Measurements from ENCODE around the gene CIP2A.

Gene CIP2A

DNA sequence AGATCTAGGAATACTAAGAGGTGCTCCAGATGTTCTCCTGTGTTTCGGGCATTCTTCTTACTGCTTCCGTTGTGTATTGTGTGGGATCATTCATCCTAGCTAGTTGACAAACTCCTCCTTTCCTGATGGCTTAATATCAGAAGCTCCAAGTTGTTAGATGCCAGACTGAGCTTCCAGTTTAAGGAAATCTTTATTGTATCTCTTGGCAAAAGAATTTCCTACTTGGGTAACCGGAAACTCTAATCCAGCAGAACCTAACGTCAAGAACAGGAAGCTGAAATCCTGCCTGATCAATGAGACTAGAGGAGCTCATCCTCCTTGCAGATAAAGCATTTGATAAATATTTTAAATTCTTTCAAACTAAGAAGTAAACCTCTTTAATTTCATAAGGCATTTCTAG is 51.2 kb downstream of the CIP2A start:
- H3K23ac ChIP-seq (ENCODE audit: low read length in 2 of 2), result no peak overlapping the region
- H4K91ac ChIP-seq (ENCODE audit: low read length), result no peak overlapping the region
- no peak overlapping the region for H4K8ac ChIP-seq (ENCODE audit: low read length)
- H3K79me1 ChIP-seq (replicated peaks; ENCODE audit: low read length, poor library complexity, severe bottlenecking), result no peaks in the 10 kb centered on the region
- H2BK15ac ChIP-seq (ENCODE audit: low read depth, poor library complexity, severe bottlenecking), result no peak overlapping the region
- H3K9me3 ChIP-seq (ENCODE audit: control insufficient read depth, low read length), result no peaks in the 10 kb centered on the region
- H3K18ac ChIP-seq (ENCODE audit: low read depth in 1 of 2, low read length in 2 of 2), result no peak overlapping the region
- no peak overlapping the region for H3K4me3 ChIP-seq (ENCODE audit: insufficient read depth in 1 of 2, low read depth in 1 of 2, low read length in 2 of 2)
- H3K27me3 ChIP-seq (ENCODE audit: control insufficient read depth in 1 of 2, insufficient read depth in 1 of 2, low read length in 2 of 2), result no peaks in the 10 kb centered on the region
- H3K9ac ChIP-seq (ENCODE audit: low read length), result no peak overlapping the region
- no peak overlapping the region for H3K27ac ChIP-seq (ENCODE audit: low read length, poor library complexity, severe bottlenecking)
- H2AK5ac ChIP-seq (ENCODE audit: low read length, severe bottlenecking), result no peak overlapping the region
- H3K4ac ChIP-seq (ENCODE audit: low read depth in 1 of 2, low read length in 2 of 2), result no peak overlapping the region
- H2BK12ac ChIP-seq (ENCODE audit: low read length in 2 of 2), result no peak overlapping the region
- no peak overlapping the region for H3K14ac ChIP-seq (ENCODE audit: low read length in 2 of 2)
- H2AFZ ChIP-seq (ENCODE audit: low read depth, low read length), result no peak overlapping the region
- no peak overlapping the region for H2BK5ac ChIP-seq (ENCODE audit: low read depth, low read length, poor library complexity, severe bottlenecking)
- 93% methylated on average over 4 of the region's 4 CpGs for WGBS
- H3K36me3 ChIP-seq (ENCODE audit: control insufficient read depth in 1 of 2, insufficient read depth in 2 of 2, low read depth in 1 of 2, low read length in 2 of 2), result peaks cover 0 to 4% of the 10 kb centered on the region in 2 experiments
- no peak overlapping the region for H3K4me2 ChIP-seq (ENCODE audit: low read length, poor library complexity, severe bottlenecking)
- no peaks in the 10 kb centered on the region for H3K4me1 ChIP-seq (ENCODE audit: control insufficient read depth, insufficient read depth, low read depth, low read length)
- DNase-seq, result no peak
- H2BK120ac ChIP-seq (ENCODE audit: low read depth, low read length), result no peak overlapping the region

DNA sequence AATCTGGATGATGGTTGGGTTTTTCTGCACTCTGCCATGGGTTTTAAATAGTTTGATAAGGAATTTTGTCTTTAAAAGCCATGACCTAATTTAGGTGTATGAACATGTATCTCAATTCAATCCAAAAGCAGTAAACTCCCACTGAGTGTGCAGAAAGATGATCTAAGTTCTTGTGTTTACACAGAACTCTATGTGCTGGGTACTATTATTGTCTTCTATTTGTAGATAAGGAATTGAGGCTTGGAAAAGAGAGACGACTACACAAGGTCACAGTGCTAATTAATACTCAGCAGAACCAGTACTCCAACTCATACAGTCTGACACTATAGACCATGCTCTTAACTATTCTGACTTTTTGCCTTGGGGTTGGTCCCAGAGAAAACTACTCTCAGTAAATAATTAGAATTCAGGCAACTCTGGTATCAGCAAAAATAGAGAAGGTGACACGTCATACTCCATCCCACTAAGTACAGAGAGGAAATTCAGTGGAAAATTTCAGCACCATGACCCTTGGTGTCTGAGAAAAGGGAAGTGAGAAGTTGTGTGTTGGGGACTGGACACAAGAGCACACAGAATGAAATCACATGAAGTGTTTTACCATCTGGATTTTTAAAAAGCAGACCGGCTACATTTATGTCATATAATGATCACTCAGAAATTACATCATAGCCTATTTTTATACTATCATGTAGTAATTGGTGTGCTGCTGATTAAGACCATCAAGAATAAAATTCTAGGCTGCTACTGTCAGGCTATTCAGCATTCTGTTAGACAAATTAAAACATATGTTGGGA is 60.6 kb downstream of the CIP2A start:
- DNase-seq, result peak; percentile 24
- no peak overlapping the region for H2BK12ac ChIP-seq (ENCODE audit: low read length in 2 of 2)
- H3K14ac ChIP-seq (ENCODE audit: low read length in 2 of 2), result no peak overlapping the region
- H3K27ac ChIP-seq (ENCODE audit: low read length, poor library complexity, severe bottlenecking), result no peak overlapping the region
- no peak overlapping the region for H3K4ac ChIP-seq (ENCODE audit: low read depth in 1 of 2, low read length in 2 of 2)
- no peak overlapping the region for H3K23ac ChIP-seq (ENCODE audit: low read length in 2 of 2)
- H3K4me1 ChIP-seq (ENCODE audit: control insufficient read depth, insufficient read depth, low read depth, low read length), result no peaks in the 10 kb centered on the region
- H3K36me3 ChIP-seq (ENCODE audit: control insufficient read depth in 1 of 2, insufficient read depth in 2 of 2, low read depth in 1 of 2, low read length in 2 of 2), result no peaks in the 10 kb centered on the region
- no peak overlapping the region for H3K4me2 ChIP-seq (ENCODE audit: low read length, poor library complexity, severe bottlenecking)
- no peak overlapping the region for H4K91ac ChIP-seq (ENCODE audit: low read length)
- H2BK15ac ChIP-seq (ENCODE audit: low read depth, poor library complexity, severe bottlenecking), result no peak overlapping the region
- no CpG with 5 or more reads among the region's 3 CpGs for WGBS
- H4K8ac ChIP-seq (ENCODE audit: low read length), result no peak overlapping the region
- H3K27me3 ChIP-seq (ENCODE audit: control insufficient read depth in 1 of 2, insufficient read depth in 1 of 2, low read length in 2 of 2), result no peaks in the 10 kb centered on the region
- no peaks in the 10 kb centered on the region for H3K79me1 ChIP-seq (replicated peaks; ENCODE audit: low read length, poor library complexity, severe bottlenecking)
- no peak overlapping the region for H3K18ac ChIP-seq (ENCODE audit: low read depth in 1 of 2, low read length in 2 of 2)
- H2AK5ac ChIP-seq (ENCODE audit: low read length, severe bottlenecking), result no peak overlapping the region
- no peak overlapping the region for H2AFZ ChIP-seq (ENCODE audit: low read depth, low read length)
- H3K4me3 ChIP-seq (ENCODE audit: insufficient read depth in 1 of 2, low read depth in 1 of 2, low read length in 2 of 2), result no peak overlapping the region
- H3K9ac ChIP-seq (ENCODE audit: low read length), result no peak overlapping the region
- no peaks in the 10 kb centered on the region for H3K9me3 ChIP-seq (ENCODE audit: control insufficient read depth, low read length)
- H2BK120ac ChIP-seq (ENCODE audit: low read depth, low read length), result no peak overlapping the region
- H2BK5ac ChIP-seq (ENCODE audit: low read depth, low read length, poor library complexity, severe bottlenecking), result no peak overlapping the region

DNA sequence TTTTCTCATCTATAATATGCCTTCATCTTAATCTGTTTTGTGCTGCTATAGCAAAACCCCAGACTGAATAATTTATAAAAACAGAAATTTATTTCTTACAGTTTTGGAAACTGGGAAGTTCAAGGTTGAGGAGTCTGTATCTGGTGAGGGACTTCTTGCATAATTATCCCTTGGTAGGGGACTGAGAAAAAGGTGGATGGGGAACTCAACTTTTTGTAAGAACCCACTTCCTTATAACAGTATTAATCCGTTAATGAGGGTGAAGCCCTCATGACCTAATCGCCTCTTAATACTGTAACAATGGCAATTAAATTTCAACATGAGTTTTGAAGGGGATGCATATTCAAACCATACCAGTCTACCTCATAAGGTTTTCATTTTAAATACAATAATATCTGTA is 61.4 kb downstream of the CIP2A start:
- Histone ChIP-seq H3K27ac (ENCODE audit: low read length, poor library complexity, severe bottlenecking) (no peak overlapping the region), H3K14ac (ENCODE audit: low read length in 2 of 2) (no peak overlapping the region)
- no CpG with 5 or more reads among the region's 2 CpGs for WGBS

DNA sequence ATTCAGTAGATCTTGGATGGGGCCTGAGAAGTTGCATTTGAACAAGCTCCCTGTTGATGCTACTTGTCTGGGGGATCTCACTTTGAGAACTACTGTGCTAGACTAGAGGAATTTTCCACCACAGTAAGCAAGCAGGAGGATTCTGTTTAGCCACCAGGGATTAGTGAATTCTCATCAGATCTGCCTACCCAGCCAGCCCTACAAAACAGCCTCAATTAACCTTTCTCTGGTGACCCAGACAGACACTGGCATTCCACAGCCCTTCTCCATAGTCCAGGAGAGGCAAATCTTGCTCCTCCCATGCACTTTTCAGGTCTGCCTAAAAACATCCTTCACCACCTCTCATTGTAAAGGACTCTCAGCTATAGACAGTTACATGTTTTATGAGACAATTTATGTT is 62.1 kb downstream of the CIP2A start:
- no peak overlapping the region for H3K14ac ChIP-seq (ENCODE audit: low read length in 2 of 2)
- DNase-seq, result peak; percentile 19
- H2BK15ac ChIP-seq (ENCODE audit: low read depth, poor library complexity, severe bottlenecking), result no peak overlapping the region
- H3K9ac ChIP-seq (ENCODE audit: low read length), result no peak overlapping the region
- no peak overlapping the region for H3K4me2 ChIP-seq (ENCODE audit: low read length, poor library complexity, severe bottlenecking)
- no peaks in the 10 kb centered on the region for H3K4me1 ChIP-seq (ENCODE audit: control insufficient read depth, insufficient read depth, low read depth, low read length)
- no peak overlapping the region for H3K4ac ChIP-seq (ENCODE audit: low read depth in 1 of 2, low read length in 2 of 2)
- H3K23ac ChIP-seq (ENCODE audit: low read length in 2 of 2), result no peak overlapping the region
- H2AFZ ChIP-seq (ENCODE audit: low read depth, low read length), result no peak overlapping the region
- no peaks in the 10 kb centered on the region for H3K36me3 ChIP-seq (ENCODE audit: control insufficient read depth in 1 of 2, insufficient read depth in 2 of 2, low read depth in 1 of 2, low read length in 2 of 2)
- no peaks in the 10 kb centered on the region for H3K79me1 ChIP-seq (replicated peaks; ENCODE audit: low read length, poor library complexity, severe bottlenecking)
- H3K27me3 ChIP-seq (ENCODE audit: control insufficient read depth in 1 of 2, insufficient read depth in 1 of 2, low read length in 2 of 2), result no peaks in the 10 kb centered on the region
- no peak overlapping the region for H2BK120ac ChIP-seq (ENCODE audit: low read depth, low read length)
- H3K18ac ChIP-seq (ENCODE audit: low read depth in 1 of 2, low read length in 2 of 2), result no peak overlapping the region
- no peak overlapping the region for H3K4me3 ChIP-seq (ENCODE audit: insufficient read depth in 1 of 2, low read depth in 1 of 2, low read length in 2 of 2)
- H2AK5ac ChIP-seq (ENCODE audit: low read length, severe bottlenecking), result no peak overlapping the region
- no peak overlapping the region for H4K91ac ChIP-seq (ENCODE audit: low read length)
- no peak overlapping the region for H2BK5ac ChIP-seq (ENCODE audit: low read depth, low read length, poor library complexity, severe bottlenecking)
- no peaks in the 10 kb centered on the region for H3K9me3 ChIP-seq (ENCODE audit: control insufficient read depth, low read length)
- no peak overlapping the region for H4K8ac ChIP-seq (ENCODE audit: low read length)
- no peak overlapping the region for H3K27ac ChIP-seq (ENCODE audit: low read length, poor library complexity, severe bottlenecking)
- no peak overlapping the region for H2BK12ac ChIP-seq (ENCODE audit: low read length in 2 of 2)

More for the DNA sequence above, 61.4 kb downstream of the CIP2A start:
- no peak for DNase-seq
- no peaks in the 10 kb centered on the region for H3K36me3 ChIP-seq (ENCODE audit: control insufficient read depth in 1 of 2, insufficient read depth in 2 of 2, low read depth in 1 of 2, low read length in 2 of 2)
- H3K23ac ChIP-seq (ENCODE audit: low read length in 2 of 2), result no peak overlapping the region
- no peak overlapping the region for H2AK5ac ChIP-seq (ENCODE audit: low read length, severe bottlenecking)
- H2BK5ac ChIP-seq (ENCODE audit: low read depth, low read length, poor library complexity, severe bottlenecking), result no peak overlapping the region
- no peaks in the 10 kb centered on the region for H3K27me3 ChIP-seq (ENCODE audit: control insufficient read depth in 1 of 2, insufficient read depth in 1 of 2, low read length in 2 of 2)
- no peak overlapping the region for H4K91ac ChIP-seq (ENCODE audit: low read length)
- no peak overlapping the region for H3K9ac ChIP-seq (ENCODE audit: low read length)
- H3K9me3 ChIP-seq (ENCODE audit: control insufficient read depth, low read length), result no peaks in the 10 kb centered on the region
- no peak overlapping the region for H3K4me2 ChIP-seq (ENCODE audit: low read length, poor library complexity, severe bottlenecking)
- H2BK15ac ChIP-seq (ENCODE audit: low read depth, poor library complexity, severe bottlenecking), result no peak overlapping the region
- H3K79me1 ChIP-seq (replicated peaks; ENCODE audit: low read length, poor library complexity, severe bottlenecking), result no peaks in the 10 kb centered on the region
- no peak overlapping the region for H3K18ac ChIP-seq (ENCODE audit: low read depth in 1 of 2, low read length in 2 of 2)
- H3K4me3 ChIP-seq (ENCODE audit: insufficient read depth in 1 of 2, low read depth in 1 of 2, low read length in 2 of 2), result no peak overlapping the region
- no peak overlapping the region for H4K8ac ChIP-seq (ENCODE audit: low read length)
- H2BK120ac ChIP-seq (ENCODE audit: low read depth, low read length), result no peak overlapping the region
- no peaks in the 10 kb centered on the region for H3K4me1 ChIP-seq (ENCODE audit: control insufficient read depth, insufficient read depth, low read depth, low read length)
- no peak overlapping the region for H2AFZ ChIP-seq (ENCODE audit: low read depth, low read length)
- H2BK12ac ChIP-seq (ENCODE audit: low read length in 2 of 2), result no peak overlapping the region
- no peak overlapping the region for H3K4ac ChIP-seq (ENCODE audit: low read depth in 1 of 2, low read length in 2 of 2)

All from mesenchymal stem cell (in vitro differentiated cells and primary cell).